ENCODE measurements around the gene JDP2.
"Not testable (repeated sequence)": the region's sequence is repeated elsewhere in the genome, so short reads cannot be mapped to it uniquely, and the experiment has no call there.

Gene JDP2

DNA sequence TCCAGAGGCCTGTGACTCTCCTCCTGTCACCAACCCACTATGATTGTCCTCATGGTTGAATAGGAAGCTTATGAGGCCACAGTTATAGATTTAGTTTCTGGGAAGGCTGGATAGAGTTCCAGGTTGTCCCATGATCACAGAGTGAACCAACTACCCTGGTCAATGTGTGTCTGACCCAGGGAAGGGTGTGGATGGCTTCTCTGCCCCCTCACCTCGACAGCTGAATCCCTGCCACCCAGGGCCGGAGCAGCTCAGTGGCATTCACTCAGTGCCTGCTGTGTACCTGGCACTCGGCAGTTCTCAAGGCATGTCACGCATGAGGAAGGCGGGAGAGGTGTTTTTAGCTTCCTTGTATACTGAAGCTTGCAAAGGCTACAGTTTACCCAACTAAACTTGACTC is 43.2 kb downstream of the JDP2 start:
- DNase-seq, result peak in 1 of 10 donors; percentile 70
- intact Hi-C loops (cut with DNase I), result no loop called here

DNA sequence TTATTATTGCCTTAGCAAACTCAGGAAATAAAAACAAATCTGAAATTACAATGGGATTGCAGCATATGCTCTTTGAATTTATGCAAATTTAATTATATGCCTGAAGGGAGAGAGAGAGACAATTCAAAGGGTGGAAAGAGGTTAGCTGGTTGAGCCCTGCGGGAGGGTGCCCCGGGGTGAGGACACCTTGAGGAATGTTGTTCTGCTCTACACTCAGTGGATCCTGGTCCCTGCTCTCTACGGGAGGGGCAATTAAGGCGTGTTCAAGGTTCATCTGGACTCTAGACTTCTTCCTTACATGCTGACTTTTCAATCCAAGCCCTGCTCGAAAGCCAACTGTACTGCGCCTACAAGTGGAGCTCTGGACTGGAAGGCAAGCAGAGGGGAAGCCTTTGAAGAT is 46.3 kb downstream of the JDP2 start:
- DNase-seq, result peak in 2 of 10 donors; percentile 2 to 76

DNA sequence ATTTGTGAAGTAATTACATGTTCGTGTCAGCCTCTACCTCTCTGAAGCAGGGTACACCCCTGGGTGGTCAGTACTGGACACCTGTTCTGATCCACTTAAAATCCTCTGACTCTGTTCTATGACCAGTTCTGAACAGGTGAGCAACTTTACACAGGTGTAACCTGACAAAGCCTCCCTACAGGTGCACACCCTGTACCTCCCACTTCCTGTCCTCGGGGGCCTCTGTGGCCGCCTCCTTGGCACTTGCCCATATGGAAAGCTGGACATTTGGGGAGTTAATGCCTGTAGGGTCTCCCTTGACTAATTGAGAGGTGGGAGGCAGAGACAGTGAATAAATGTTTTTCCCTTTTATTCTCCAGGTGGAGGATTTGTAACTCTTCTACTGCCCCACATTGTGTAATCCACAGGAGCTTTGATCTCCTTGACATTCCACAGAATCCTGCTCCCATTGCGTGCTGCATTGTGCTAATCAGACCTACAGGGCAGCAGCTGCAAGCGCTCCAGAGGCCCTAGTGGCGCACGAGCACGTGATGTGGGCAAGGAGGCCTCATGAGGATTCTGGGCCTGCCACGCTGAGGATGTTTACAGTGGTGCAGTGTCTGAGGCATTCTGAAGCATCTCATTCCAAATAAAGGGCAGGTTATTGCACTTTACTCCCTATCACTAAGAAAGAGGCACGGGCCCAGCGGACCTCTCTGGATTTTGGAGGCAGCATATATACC is 48.6 kb downstream of the JDP2 start:
- intact Hi-C loops (cut with DNase I), result no loop called here
- DNase-seq, result peak in 4 of 10 donors; percentile 32 to 92 (median 54)

More for the DNA sequence above, 46.3 kb downstream of the JDP2 start:
- intact Hi-C loops (cut with DNase I), result not testable (repeated sequence)

DNA sequence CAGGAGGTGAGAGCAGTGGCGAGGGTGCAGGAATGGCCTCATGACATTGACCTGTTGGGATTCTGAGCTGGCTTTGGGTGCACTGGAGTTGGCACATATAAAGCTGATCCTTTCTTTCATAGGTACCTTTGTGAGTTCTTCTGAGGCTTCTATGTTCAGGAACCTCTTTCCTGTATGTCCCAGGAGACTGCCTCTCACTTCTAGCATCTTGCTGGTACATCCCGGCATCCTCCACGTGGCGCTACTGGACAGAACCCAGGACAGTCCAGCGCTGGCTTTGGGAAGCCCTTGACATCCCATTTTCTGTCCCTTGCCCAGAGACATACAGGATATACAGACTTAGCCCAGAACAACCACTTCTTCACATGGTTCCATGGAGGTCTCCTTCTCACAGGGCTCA is 50.1 kb downstream of the JDP2 start:
- intact Hi-C loops (cut with DNase I), result no loop called here
- DNase-seq, result peak in 1 of 10 donors; percentile 40

DNA sequence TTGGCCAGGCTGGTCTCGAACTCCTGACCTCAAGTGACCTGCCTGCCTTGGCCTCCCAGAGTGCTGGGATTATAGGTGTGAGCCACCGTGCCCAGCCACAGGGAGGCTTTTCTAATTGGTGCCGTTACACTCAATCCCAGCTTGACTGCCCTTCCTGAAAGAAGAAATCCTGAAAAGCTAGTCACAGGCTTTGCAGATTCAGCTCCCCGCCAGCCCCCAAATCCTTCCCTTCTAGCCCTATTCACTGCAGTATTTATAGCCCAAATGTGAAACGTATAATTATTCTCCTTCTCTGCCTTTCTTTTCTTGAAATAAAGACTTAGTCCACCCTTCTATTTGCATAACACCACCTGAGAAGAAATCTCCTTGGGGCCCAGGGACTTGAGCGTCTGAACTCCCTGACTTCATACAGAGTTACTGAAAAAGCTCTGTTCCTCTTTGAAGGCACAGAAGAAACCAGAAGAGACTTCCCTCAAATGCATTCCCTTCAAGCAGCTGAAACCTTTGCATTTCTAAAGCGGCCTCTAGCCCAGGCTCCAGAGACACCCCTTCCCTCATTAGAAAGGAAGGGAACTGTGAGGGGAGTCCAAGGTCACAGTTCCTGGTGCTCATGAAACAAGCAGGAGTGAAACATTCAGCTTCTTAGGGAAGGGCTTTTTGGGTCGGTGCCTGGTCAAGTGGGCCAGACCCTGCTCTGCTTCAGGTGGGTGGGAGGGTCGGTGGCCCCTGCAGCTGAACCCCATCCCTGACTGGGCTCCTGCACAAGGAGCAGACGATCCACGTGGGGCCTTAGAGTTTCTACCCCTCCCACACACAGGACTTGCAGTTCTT is 52.2 kb downstream of the JDP2 start:
- DNase-seq, result no peak
- intact Hi-C loops (cut with DNase I), result no loop called here

DNA sequence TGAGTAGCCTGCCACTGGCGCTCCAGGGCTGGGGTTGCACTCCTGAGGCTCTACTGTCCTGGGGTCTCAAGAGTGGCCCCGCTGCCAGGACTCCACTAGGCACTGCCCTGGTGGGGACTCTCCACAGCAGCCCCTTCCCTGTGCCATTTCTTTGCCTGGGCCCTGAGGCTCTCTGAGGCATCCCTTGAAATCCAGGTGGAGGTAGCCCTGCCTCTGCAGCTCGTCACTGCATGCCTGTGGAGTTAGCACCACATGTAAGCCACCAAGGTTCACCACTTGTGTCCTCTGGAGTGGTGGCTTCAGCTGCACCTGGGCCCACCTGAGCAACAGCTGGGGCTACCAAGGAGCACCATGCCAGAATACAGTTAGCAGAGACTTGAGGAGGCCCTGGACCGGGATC is 54.5 kb downstream of the JDP2 start:
- DNase-seq, result no peak
- intact Hi-C loops (cut with DNase I), result no loop called here

DNA sequence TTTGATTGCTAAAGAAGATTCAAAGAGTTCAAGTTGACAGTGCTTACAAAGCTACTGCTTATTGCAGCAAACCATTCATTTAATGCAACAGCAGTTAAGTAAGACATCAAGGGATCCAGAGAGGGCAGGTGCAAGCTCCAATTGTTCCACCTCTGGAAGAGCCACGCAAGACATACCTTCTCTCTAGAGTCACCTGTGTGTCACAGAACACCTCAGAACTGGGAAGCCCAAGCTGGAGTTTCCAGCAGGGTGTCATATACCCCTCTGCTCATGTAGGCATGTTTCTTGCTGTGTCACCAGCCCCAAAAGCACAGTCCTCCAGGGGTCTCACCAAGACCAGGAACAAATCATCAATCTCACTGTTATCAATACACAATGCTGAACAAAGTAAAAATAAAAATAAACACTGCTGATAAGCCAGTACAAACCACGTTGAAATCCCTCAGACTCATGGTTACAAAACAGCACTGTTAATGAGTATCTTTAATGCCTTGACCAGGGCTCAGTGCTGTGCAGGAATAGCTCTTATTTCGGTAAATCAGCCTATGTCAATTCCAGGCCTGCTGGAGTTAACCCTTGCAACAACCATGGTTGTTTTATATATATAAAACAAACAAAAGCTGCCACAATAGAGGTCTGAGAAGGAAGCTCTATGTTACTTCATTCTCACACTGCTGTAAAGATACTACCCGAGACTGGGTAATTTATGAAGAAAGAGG is 57.0 kb downstream of the JDP2 start:
- DNase-seq, result no peak
- intact Hi-C loops (cut with DNase I), result loop anchor here (5.0 kb wide), 1 partner anchor 58 kb away; the partner anchor contains the start of gene JDP2

DNA sequence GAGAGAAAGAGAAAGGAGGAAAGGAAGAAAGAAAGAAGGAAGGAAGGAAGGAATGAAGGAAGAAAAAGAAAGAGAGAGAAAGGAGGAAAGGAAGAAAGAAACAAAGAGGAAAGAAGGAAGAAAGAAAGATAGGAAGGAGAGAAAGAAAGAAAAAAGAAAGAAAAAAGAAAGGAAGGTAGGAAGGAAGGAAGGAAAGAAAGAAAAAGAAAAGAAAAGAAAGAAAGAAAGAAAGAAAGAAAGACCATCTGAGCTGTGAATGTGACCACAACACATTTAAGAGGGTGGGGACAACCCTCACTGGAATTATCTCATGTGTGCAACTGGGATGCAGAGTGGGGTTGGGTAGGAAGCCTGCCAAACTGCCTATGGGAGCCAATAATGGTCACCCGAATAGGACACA is 58.5 kb downstream of the JDP2 start:
- intact Hi-C loops (cut with DNase I), result loop anchor here (5.0 kb wide), 1 partner anchor 59 kb away; the partner anchor contains the start of gene JDP2
- no peak for DNase-seq

DNA sequence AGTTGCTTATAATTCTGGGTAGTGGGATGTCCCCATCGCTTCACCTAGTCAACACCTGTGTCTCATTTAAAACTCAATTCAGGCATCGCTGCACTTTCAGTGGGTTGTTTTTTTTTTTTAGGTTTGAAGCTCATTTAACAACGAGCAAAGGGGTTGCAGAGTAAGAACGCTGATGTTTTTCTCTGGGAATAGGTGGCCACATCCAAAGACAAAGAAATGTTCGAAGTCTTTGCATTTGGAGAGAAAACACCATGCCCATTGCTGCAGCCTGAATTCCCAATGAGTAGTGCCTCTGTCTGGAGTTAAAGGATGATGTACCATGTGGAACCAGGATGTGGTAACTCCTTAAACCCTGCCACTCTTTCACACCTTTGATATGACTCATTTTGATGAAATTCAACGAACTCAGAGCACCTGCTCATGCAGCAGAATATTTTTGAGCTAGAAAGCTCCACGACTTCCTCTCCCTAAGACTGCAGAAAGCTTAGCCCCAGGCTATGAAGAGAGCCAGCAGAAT is 59.4 kb downstream of the JDP2 start:
- intact Hi-C loops (cut with DNase I), result loop anchor here (5.0 kb wide), 1 partner anchor 60 kb away; the partner anchor contains the start of gene JDP2
- no peak for DNase-seq

DNA sequence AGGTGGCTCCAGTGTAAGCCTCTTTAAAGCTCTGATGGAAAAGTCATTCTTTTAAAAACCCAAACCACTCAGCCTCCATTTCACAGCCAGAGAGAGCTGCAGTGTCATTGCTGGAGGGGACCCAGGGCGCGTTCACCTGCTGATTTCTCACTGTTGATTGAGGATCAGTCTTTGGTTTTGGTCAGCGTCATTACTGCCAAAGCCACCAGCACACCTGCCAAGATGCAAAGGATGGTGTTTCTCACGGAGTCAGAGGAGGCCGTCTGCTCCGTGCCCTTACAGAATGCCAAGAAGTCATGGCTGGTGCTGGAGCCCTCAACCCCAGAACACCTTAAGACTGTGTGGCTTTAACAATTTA is 61.6 kb downstream of the JDP2 start:
- intact Hi-C loops (cut with DNase I), result loop anchor here (1.0 to 5.0 kb wide), 2 partner anchors 62 to 182 kb away; partner anchors contain the start of gene JDP2
- DNase-seq, result no peak

DNA sequence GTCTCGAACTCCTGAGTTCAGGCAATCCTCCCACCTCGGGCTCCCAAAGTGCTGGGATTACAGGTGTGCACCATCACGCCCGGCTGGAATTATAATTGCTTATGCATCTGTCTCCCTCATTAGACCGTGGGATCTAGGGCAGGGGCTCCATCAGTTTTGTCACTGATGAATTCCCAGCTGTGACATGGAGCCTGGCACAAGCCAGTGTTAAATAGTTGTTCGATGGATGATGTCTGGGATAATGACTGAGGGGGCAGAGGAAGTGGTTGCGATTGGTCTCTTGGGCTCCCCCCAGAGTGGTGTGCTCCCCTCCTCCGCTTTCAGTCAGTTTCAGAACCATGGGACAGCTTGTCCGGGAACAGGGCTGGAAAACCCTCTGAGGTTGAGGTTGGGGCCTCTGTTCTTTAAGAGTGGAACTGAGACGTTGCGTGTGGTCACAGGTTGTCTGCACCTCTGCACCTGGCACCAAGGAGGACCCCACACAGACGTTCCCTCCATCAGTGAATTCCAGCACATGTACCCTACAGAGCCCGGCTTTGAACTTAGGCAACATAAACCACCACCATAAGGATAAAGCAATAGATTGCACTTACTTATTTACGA is 63.7 kb downstream of the JDP2 start:
- intact Hi-C loops (cut with DNase I), result loop anchor here (10.0 kb wide), 1 partner anchor 367 kb away; the partner anchor contains the start of gene NEK9
- DNase-seq, result no peak

DNA sequence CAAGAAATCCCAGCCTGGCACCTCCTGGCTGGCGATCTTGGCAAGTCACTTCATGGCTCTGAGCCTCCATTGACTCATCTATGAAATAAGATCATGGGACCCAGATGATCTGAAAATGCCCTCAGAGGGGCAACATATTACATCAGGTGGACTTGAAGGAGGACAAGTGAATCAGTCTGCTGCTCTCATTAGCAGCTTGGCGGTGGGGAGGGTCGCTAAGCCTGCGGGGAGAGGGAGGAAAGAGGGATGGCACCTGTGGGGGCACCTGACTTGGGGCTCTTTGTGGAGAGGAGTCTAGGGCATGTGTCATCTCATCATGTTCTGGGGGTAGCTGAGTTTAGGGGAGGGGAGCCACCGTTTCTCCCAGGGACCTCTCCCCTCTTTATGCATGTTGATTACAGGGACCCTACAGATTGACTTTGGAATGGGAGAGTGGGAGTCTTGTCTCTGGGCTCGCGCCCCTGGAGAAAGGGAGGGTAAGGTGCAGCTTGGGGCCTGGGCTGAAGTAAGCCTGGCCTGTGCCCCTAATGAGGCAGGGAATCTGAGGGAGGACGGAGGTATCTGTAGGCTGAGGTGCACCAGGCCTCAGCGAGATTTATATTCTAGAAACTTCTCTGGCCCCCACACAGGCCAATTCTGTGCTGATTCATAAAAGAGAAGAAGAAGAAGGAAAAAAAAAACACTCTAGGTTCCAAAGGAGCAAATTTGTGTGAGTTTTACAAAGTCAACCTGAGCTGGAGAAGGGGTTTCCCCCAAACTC is 65.2 kb downstream of the JDP2 start:
- no peak for DNase-seq
- intact Hi-C loops (cut with DNase I), result loop anchor here (10.0 kb wide), 1 partner anchor 368 kb away; the partner anchor contains the start of gene NEK9

DNA sequence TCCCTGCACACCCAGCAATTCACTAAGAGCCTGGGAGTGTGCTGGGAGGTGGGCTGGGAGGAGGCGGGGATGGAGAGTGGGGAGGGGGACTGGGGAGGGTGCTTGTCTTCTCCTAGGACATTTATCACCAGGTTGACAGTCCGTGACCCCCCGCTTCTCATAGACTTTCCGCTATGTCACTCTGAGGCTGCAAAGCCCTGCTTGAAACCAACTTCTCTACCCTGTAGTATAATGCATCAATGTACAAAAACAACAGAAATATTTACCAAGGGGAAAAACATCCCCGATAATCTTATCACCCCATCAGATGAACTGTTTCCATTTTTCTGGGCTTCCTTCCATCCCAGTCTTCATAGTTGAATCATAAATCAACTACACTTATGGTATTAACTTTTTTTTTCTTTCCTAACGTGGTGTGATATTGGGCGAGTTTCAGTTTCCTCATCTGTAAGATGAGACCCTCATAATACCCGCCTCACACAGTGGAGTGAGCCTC is 65.8 kb downstream of the JDP2 start:
- intact Hi-C loops (cut with DNase I), result loop anchor here (10.0 kb wide), 1 partner anchor 369 kb away; the partner anchor contains the start of gene NEK9
- no peak for DNase-seq

DNA sequence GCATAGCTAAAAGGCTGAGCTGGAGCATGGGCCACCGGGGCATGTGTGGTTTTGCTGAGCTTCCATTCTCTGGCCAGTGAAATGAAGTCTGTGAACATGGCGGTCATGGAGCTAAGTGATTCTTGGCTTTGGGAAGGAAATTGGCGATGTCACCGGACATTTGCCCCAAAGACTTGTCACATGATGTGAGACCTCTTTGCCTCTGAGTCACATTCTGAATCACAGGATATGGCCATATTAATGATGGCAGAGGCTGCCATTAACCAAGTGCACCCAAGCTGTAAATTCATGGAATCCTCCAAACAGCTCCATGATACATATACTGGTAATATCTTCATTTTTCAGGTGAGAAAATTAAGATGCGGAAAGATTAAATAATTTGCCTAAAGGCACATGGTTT is 67.1 kb downstream of the JDP2 start:
- intact Hi-C loops (cut with DNase I), result loop anchor here (10.0 kb wide), 1 partner anchor 370 kb away; the partner anchor contains the start of gene NEK9
- no peak for DNase-seq

DNA sequence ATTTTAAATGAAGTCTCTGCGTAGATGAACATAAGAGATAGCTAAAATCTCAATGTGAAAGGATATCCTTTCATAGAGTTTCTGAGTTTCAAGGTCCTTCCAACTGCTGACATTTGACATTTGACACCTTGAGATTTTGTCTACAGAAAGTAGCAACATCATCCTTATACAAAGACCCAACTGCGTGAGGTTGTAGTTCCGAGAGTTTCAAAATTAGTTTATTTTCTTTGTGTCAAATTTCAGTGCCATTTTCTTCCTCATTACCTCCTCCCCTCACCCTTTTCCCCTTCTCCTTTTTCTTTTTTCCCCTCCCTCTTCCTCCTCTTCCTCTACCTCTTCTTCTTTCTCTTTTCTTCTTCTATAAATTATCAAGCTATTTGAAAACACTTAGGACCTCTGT is 67.6 kb downstream of the JDP2 start:
- intact Hi-C loops (cut with DNase I), result loop anchor here (10.0 kb wide), 1 partner anchor 371 kb away; the partner anchor contains the start of gene NEK9

DNA sequence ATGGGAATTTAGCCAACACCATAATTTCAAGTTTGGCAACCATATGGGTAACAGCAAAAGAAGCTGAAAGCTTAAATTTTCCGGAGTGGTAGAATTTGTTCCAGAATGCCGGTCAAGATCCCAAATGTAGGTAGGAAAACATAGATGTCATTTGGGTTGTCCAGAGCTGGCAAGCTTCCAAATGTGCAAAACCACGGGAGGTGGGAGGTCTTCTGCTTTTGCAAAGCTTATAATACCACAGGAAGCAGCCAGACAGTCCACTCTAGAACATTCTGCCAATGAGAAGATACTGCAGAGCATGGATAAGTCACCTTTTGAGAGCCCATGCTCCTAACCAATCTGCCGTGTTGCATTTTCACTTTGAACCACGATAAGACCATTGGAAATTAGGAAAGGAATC is 68.1 kb downstream of the JDP2 start:
- intact Hi-C loops (cut with DNase I), result loop anchor here (10.0 kb wide), 1 partner anchor 371 kb away; the partner anchor contains the start of gene NEK9
- no peak for DNase-seq

More for the DNA sequence above, 67.6 kb downstream of the JDP2 start:
- no peak for DNase-seq

DNA sequence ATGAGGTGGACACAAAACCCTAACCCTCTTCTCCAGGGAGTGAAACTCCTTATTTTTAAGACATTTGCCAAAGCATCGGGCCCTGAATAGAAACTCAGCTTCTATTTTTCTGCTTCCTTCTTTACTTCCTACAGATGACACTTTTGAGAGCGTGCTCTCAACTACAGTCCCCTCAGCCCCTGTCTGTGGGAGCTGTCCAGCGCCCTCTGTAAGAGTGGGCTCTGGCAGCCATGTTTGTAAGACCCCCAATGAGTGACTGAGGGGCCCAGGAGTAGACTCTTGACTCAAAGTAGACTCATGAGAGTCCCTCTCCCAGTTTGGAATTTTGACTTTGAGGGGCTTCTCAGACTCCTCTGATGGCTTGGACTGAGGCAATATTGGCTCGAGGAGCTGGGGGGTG is 68.9 kb downstream of the JDP2 start:
- no peak for DNase-seq
- intact Hi-C loops (cut with DNase I), result loop anchor here (10.0 kb wide), 1 partner anchor 372 kb away; the partner anchor contains the start of gene NEK9

DNA sequence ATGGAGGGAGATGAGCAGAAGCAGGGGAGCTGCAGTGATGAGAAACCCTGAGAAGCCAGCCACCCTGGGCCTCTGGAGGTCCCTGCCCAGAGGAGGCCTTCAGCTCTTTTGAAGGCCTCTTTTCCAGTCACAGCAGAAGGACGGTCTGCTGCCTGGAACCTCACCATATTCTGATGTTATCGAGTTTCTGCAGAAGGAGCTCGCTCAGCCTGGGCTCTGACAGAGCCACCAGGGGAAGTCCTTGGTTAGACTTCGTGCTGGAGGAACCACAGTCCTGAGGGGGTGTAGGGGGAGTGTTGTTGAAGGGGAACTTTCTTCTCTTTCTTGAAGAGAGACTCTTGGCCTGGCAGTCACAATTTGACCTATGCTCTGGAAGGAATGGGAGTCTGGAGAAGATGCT is 69.4 kb downstream of the JDP2 start:
- intact Hi-C loops (cut with DNase I), result loop anchor here (10.0 kb wide), 1 partner anchor 372 kb away; the partner anchor contains the start of gene NEK9
- no peak for DNase-seq

DNA sequence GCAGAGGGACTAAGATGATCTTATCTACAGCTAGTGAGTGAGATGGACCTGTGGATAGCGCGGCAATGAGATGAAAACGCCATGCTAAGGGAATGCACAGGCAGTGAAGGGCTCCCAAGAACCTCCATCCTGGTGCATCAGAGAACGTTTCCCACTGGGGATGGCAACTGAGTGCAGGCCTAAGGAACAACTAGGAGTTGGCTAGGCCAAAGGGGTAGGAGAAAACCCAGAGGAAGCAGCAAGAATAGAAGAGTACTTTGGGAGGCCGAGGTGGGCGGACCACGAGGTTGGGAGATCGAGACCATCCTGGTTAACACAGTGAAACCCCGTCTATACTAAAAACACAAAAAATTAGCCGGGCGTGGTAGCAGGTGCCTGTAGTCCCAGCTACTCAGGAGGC is 69.9 kb downstream of the JDP2 start:
- DNase-seq, result no peak
- intact Hi-C loops (cut with DNase I), result loop anchor here (10.0 kb wide), 1 partner anchor 373 kb away; the partner anchor contains the start of gene NEK9
